Activated B cell treated with CpG ODN at 0.5 μM for 24 hours (primary cell): Measurements from ENCODE around the gene TMEM255B. TPM values are rescaled to one million over a fixed set of nuclear protein-coding genes. Genes with fewer than 3 reads are reported as not detected.

Experiments used
- ATAC-seq: fragments of 200-7000 bp; cut with Tn5 transposase; one replicate; pipeline ENCODE4 v1.10.0; 2021; ENCODE audit warnings: low read depth, mild to moderate bottlenecking, moderate library complexity
- CTCF ChIA-PET: fragments of 350-600 bp; sonication (Branson Sonifier 250); formaldehyde crosslinking; loops from one replicate; lab custom pipeline; 2021; ENCODE audit warnings: antibody characterized with exemption; lab: Charles Lee
- POLR2A ChIA-PET: fragments of 350-600 bp; sonication (Branson Sonifier 250); formaldehyde crosslinking; loops from one replicate; lab custom pipeline; 2021; ENCODE audit warnings: antibody characterized with exemption; lab: Charles Lee
- DNase-seq: peaks from one replicate; pipeline ENCODE4 v3.0.0; 2022
- H3K27ac Mint-ChIP-seq: one replicate; pipeline ENCODE4 v1.8.0; 2020; ENCODE audit warnings: mixed read lengths
- H3K27me3 Mint-ChIP-seq: one replicate; pipeline ENCODE4 v1.8.0; 2021; ENCODE audit warnings: mixed read lengths
- H3K36me3 Mint-ChIP-seq: one replicate; pipeline ENCODE4 v1.8.0; 2021; ENCODE audit warnings: low read depth, mixed read lengths
- H3K4me1 Mint-ChIP-seq: one replicate; pipeline ENCODE4 v1.8.0; 2021; ENCODE audit warnings: mixed read lengths
- H3K4me3 Mint-ChIP-seq: one replicate; pipeline ENCODE4 v1.8.0; 2020; ENCODE audit warnings: mild to moderate bottlenecking, mixed read lengths
- H3K9me3 Mint-ChIP-seq: one replicate; pipeline ENCODE4 v1.8.0; 2020; ENCODE audit warnings: mixed read lengths
- CTCF ChIP-seq: fragments of 200-600 bp; IDR thresholded peaks from one replicate; pipeline ENCODE4 v1.8.0; 2022; ENCODE audit warnings: antibody characterized with exemption, mild to moderate bottlenecking
- intact Hi-C: fragments of 100-400 bp; cut with micrococcal nuclease; formaldehyde crosslinking; loops from one replicate; pipeline ENCODE4 v1.15.1; 2024
- total RNA-seq: library from RNA; stranded (reverse); gene quantifications from 2 replicates; pipeline ENCODE4 v1.2.3, GENCODE V29; 2022

Gene TMEM255B
- total RNA-seq, 1 donor from 2014 or later, result 6.2 TPM

- Mint-ChIP-seq H3K27me3 (peaks cover 4% of the 10 kb centered on the region), H3K4me1 (peaks cover 7% of the 10 kb centered on the region), H3K9me3 (peaks cover 5% of the 10 kb centered on the region), H3K36me3 (no peaks in the 10 kb centered on the region), H3K4me3 (no peak overlapping the region), H3K27ac (no peak overlapping the region)
- ChIA-PET POLR2A (no interaction called here), CTCF (no interaction called here)
- no peak for ATAC-seq
- intact Hi-C loops, result no loop called here
- no peak for DNase-seq
- no peak for TF ChIP-seq CTCF
Observed at GRCh38 chr13:113746671-113747070, 12.4 kb upstream of the TMEM255B start.

- Mint-ChIP-seq H3K4me3 (no peak overlapping the region), H3K36me3 (no peaks in the 10 kb centered on the region), H3K4me1 (peaks cover 1% of the 10 kb centered on the region), H3K9me3 (peaks cover 5% of the 10 kb centered on the region), H3K27me3 (peaks cover 2% of the 10 kb centered on the region), H3K27ac (no peak overlapping the region)
- POLR2A ChIA-PET, result no interaction called here
- TF ChIP-seq CTCF, result no peak
- DNase-seq (no peak), ATAC-seq (no peak)
- CTCF ChIA-PET, result no interaction called here
- intact Hi-C loops, result no loop called here
Observed at GRCh38 chr13:113747291-113747833, 11.7 kb upstream of the TMEM255B start.

- no peak overlapping the region for H3K27ac Mint-ChIP-seq
- CTCF ChIA-PET, result no interaction called here
- no peaks in the 10 kb centered on the region for H3K4me1 Mint-ChIP-seq
- POLR2A ChIA-PET, result no interaction called here
- ATAC-seq (no peak), DNase-seq (no peak)
- intact Hi-C loops, result no loop called here
- H3K27me3 Mint-ChIP-seq, result no peaks in the 10 kb centered on the region
- H3K36me3 Mint-ChIP-seq, result no peaks in the 10 kb centered on the region
- no peak overlapping the region for H3K4me3 Mint-ChIP-seq
- H3K9me3 Mint-ChIP-seq, result peaks cover 5% of the 10 kb centered on the region
- no peak for TF ChIP-seq CTCF
Observed at GRCh38 chr13:113748101-113748861, 10.7 kb upstream of the TMEM255B start.

- no peak for TF ChIP-seq CTCF
- CTCF ChIA-PET, result no interaction called here
- no peaks in the 10 kb centered on the region for H3K4me1 Mint-ChIP-seq
- H3K9me3 Mint-ChIP-seq, result peaks cover 5% of the 10 kb centered on the region
- no peaks in the 10 kb centered on the region for H3K36me3 Mint-ChIP-seq
- H3K27me3 Mint-ChIP-seq, result no peaks in the 10 kb centered on the region
- no peak for DNase-seq
- H3K27ac Mint-ChIP-seq, result no peak overlapping the region
- ATAC-seq, result no peak
- no peak overlapping the region for H3K4me3 Mint-ChIP-seq
- intact Hi-C loops, result no loop called here
- POLR2A ChIA-PET, result no interaction called here
Observed at GRCh38 chr13:113748862-113749451, 10.1 kb upstream of the TMEM255B start.

- no peak for DNase-seq
- Mint-ChIP-seq H3K36me3 (no peaks in the 10 kb centered on the region), H3K4me1 (no peaks in the 10 kb centered on the region), H3K4me3 (no peak overlapping the region), H3K27me3 (no peaks in the 10 kb centered on the region), H3K9me3 (peaks cover 5% of the 10 kb centered on the region), H3K27ac (no peak overlapping the region)
- no peak for ATAC-seq
- ChIA-PET POLR2A (no interaction called here), CTCF (no interaction called here)
- intact Hi-C loops, result no loop called here
- no peak for TF ChIP-seq CTCF
Observed at GRCh38 chr13:113749507-113749906, 9.5 kb upstream of the TMEM255B start.
